HG03442 (cell line): ENCODE measurements around the gene OR10AD1.

Source experiments
- ATAC-seq: cut with Tn5 transposase; IDR thresholded peaks from one replicate; pipeline ENCODE4 v1.9.1; 2021; ENCODE audit warnings: mild to moderate bottlenecking, moderate library complexity; ENCODE audit not compliant: unreplicated experiment

Gene OR10AD1

DNA sequence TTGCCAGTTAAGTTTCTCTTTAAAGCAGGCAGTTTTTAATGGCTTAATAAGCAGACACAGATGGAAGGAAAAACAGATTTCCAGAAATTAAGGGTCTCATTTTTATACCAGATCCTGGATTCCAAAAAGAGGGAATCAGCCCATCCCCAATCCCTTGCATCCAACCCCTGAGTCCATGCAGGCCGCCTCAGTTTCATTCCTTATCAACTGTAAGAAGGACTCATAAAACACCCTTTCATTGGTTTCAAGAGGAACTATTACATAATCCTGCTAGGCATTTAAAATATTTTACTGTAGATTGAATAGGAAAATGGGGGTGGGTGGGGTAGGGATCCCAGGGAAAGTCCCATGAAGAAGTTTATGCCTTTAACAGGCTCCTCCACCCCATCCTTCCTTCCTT is 10.2 kb downstream of the OR10AD1 start:
- no peak for ATAC-seq

DNA sequence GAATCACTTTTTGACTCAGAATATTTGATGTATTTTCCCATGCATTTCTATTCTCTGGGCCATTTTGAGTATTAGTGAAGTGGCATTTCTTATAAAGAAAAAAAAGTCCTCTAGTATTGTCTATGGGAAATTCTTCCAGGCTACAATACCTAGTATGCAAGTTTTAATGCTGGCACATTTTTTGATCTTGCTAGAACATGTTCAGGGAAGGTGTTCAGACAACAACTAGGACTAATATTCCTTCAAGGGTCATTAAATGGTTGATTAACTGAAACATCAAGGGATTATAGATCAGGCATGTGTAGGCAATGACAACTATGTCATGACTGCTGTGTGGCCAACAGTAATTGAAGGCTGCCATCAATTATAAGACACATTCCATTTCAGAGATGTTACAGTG is 12.0 kb downstream of the OR10AD1 start:
- ATAC-seq, result no peak

DNA sequence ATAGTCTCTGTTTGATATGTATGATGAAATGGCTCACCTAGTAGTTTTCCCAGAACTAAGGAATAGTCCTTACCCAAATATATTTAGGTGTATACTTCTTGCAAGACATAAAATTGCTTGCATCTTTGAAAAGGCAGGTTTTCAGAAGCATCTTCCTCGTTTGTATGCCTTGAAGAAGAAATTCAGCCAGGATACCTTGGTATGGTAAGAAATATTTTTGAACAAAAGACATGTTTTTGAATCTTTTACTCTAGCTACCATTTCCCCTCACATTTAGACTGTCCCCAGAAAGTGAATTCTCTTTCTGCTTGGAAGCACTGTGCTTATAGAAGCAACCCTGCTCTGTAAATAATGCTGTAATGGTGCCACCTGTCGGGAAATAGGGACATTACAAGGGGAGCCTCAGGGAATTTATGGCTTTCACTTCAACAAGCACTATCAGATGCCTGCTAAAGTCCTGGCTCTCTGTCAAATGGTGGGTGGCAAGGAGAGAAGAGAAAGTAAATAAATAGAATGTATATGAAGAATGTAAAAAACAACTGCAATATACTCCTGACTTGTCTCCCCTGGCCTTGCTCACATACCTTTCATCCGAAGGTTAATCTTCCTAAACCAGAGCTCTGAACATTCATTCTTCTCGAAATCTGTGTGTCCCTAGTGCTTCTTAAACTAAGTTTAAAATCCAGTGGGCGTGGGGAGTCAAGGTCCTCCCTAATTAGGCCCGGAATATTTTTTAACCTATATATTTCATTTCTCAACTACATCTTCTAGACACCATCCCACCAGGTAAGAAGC is 13.6 kb downstream of the OR10AD1 start:
- ATAC-seq, result no peak

DNA sequence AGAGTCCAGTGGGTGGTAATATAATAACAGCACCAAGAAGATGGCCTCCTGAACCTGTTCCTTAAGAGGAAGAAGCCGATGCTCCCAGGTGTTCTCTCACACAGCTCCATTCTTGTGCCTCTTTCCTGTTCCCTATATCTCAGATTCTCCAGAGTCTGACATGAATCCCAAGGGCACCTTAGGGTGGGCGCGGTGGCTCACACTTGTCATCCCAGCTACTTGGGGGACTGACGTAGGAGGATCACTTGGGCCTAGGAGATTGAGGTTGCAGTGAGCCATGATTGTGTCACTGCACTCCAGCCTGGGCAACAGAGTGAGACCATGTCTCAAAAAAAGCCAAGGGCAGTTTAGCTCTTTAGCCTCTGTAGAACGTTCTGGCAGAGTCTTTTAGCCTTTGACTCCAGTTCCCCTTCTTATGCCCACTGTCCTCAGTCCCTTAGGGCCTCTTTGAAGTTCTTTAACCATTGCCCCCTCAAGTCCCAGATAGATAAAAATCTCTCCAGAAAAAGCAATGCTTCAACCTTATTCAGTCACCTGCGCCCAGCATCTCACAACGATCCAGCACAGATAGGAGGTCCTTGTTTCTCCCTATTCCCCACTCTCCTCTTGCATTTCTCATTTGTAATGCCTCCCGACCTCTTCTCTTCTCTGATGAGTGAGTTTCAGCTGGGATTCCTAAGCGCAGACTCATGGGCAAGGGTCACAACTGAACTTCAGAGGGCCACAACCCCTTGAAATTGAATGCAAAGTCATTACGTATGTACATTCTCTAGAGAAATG is 15.0 kb downstream of the OR10AD1 start:
- ATAC-seq, result no peak

DNA sequence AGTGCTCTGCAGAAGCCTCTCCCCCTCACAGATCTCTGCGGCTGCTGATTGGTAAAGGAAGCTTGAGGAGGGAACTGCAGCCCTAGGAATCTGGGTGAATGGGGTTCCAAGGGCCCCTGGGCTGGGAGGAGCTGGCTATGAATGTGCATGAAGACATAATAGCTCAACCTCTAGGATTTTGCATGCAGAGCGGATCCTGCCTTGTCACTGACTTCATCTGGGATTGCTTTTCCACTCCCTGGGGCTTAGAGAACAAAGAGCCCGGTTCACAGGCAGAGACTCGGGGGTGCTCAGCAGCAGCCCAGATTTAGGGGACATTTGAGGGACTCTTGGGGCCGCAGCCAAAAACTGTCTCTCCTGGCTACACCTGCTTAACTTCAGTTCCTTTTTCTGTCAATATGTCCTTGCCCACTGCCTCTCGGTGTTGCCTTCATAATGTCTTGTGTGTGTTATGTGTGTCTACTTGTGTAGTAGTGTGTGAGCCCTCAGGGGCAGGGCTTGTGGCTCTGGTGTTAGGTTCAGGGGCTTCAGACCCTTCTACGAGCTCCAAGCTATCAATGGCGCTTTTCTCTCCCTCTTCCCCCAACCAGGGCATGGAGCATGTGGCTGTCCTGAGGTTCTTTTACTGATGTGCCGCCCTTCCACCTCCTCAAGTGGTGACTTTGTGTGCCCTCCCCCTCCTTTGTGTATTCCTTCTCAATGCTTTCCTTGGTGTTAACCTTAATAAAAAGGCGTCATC is 17.7 kb downstream of the OR10AD1 start:
- no peak for ATAC-seq

DNA sequence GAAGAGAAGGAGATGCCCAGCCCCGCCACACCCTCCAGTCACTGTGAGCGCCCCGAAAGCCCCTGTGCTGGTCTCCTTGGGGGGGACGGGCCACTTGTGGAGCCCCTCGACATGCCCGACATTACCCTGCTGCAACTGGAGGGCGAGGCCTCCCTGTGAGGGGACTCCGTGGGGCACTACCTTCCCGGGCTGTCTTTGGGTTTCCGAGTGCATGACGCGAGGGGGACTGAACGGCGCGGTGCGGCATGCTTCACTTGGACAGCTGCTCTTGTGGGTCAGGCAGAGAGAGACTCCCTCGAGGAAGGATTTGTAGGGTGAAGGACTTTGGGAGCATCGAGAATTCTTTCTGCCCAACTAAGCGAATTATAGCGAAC is 18.6 kb downstream of the OR10AD1 start:
- ATAC-seq, result no peak

DNA sequence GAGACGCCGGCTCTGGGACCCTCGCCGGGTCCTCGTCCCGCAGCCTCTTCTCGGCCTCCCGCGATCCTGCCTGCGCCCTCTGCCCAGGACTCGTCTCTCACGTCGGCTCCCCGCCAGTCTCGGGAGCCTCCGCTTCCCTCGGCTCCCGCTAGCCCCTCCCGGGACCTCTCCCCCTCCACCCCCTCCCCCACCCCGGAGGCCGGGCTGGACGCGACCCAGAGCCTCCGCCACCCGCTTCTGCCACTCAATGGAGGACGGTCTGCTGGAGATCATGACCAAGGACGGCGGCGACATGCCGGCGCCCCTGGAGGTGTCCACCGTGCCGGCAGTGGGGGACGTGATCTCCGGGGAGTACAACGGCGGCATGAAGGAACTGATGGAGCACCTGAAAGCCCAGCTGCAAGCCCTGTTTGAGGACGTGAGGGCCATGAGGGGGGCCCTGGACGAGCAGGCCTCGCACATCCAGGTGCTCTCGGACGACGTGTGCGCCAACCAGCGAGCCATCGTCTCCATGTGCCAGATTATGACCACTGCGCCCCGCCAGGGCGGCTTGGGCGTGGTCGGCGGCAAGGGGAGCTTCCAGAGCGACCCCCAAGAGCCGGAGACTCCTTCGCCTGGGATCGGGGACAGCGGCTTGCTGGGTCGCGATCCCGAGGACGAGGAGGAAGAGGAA is 19.1 kb downstream of the OR10AD1 start:
- no peak for ATAC-seq

DNA sequence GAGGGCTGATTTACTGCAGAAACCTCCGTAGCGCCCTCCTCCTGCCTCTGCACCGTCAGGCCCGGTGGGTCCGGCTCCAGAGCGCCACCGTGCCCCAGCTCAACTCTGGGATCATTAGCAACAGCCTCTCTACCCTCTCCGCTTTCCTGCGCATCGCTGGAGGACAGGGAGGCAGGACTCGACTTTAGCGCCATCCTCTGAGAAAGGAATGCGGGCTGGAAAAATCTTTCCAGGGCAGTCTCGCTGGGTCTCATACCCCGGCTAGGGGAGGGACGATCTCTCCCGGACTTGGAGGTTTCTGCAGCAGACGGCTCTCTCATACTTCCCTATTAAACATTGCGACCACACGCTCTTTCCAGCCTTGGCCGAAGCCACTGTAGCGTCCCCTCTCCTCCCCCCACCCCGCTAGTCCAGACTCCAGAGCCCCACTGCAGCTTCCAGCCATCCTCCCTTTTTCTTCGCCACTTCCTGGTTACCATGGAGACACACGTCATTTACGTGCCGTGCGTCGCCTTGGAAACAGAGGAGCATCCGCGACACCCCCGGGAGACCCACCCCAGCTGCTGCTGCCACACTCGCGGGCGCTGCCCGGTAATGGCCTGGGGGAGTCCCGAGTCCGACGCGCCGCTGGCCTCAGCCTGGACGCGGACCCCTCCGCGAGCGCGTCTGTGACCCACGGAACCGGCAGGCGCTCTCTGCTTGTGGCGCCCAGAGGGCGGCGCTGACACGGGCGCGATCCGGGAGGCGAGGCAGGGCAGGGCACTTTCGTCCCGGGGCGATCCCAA is 19.8 kb downstream of the OR10AD1 start, which contains the start of gene CCDC184:
Gene CCDC184, plus strand, starts transcription at position 554 of the 785 bp plus-strand sequence. CDS start 479 bp downstream, outside the sequence.
- peak; percentile 69 for ATAC-seq

DNA sequence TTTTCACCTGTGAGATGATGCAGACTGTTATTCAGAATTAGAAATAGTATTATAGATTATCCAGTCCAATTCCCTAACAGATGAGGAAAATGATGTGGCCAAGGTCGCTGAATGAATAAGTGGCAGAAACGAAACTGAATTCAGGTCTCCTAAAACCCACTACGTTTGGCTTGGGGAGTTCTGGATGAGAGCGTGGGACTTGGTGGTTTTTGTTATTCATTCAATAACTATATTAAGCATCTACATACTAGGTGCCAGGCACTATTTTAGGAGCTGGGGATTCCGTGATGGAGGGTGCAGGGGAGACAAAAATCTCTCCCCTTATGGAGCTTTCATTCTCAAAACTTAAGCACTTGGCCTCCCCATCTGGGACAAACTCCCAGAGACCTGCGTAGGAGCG is 20.5 kb downstream of the OR10AD1 start:
- ATAC-seq, result no peak

DNA sequence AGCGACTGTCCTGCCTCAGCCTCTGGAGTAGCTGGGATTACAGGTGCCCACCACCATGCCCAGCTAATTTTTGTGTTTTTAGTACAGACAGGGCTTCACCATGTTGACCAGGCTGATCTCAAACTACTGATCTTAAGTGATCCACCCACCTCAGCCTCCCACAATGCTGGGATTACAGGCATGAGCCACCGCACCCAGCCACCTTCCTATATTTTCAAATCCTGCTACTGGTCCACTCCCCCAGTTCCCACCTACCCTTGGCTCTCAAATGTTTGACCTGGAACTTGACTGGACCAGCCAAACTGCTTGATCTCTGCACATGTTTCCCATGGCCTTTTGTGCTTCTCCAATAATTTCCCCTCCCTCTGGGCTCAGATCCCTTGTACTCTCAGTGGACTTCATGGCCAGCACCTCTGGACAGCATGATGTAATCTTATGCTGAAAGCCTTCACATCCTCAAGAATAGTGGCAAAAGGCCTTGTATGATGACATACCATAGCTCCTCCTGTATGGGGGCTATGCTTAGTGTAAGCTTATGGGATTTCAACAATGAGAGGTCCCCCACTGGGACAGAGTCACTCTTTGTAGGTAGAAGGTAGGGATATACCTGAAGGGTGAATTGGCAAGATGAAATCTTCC is 22.1 kb downstream of the OR10AD1 start:
- no peak for ATAC-seq

DNA sequence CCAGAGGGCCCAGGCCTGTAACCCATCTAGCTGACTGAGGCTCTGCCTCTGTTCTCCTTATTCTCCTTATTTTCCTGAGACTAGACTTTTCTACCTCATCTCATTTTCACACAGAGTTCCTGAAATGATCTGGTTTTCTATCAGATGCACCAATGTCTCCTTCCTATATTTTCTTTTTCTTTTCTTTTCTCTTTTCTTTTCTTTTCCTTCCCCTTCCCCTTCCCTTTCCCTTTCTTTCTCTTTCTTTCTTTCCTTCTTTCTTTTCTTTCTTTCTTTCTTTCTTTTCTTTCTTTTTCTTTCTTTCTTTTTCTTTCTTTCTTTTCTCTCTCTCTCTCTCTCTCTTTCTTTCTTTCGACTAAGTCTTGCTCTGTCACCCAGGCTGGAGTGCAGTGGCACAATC is 22.7 kb downstream of the OR10AD1 start:
- no peak for ATAC-seq

DNA sequence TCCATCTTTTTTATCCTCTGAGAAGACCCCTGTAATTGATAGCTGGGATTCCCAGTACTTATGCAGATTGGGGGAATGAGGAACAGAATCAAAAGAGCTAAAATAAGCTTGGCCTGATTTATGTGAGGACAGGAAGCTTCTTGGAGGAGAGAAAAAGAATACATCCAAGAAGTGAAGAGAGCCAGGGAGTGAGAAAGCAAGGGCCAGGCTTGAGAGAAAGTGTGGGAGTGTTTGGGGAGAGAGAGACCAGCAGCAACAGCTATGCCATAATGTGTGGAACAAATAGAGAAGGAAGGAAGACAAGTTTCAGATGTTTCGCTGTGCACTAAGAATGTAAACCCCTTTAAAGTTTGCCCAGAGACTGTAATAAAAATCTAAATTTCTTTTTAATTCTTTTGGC is 23.6 kb downstream of the OR10AD1 start:
- ATAC-seq, result no peak

DNA sequence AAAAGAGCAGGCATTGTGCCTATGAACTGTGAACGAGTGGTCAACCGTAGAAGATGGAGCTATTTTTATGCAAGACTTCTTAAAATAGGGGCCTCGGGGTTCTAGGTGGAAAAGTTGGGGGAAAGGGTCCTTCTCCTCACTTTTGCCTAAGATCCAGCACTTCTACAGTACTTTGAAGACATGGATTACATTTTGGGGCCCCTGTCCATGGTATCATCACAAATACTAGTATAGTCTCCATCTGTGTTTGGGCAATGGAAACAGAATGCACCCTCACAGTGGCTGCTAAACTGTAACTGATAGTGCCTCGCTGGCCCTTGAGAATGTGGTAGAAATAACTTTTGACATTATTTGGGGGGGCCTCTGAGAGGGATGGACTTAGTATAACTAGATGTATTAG is 25.1 kb downstream of the OR10AD1 start:
- ATAC-seq, result no peak

DNA sequence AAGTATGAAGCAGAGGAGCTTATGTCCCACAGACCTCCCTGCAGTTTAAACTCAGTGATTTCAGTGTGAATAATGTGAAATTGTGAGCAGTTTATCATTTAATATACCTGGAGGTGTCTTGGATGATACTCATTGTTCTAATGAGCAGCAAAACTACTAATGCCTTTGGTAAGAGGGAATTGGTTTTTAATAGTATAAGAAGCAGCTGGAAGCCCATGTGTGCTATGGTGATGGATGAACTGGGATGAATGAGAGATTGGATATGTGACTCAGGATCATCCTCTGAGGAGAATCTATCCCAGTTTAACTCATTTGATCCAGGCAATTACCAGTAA is 26.7 kb downstream of the OR10AD1 start:
- no peak for ATAC-seq

DNA sequence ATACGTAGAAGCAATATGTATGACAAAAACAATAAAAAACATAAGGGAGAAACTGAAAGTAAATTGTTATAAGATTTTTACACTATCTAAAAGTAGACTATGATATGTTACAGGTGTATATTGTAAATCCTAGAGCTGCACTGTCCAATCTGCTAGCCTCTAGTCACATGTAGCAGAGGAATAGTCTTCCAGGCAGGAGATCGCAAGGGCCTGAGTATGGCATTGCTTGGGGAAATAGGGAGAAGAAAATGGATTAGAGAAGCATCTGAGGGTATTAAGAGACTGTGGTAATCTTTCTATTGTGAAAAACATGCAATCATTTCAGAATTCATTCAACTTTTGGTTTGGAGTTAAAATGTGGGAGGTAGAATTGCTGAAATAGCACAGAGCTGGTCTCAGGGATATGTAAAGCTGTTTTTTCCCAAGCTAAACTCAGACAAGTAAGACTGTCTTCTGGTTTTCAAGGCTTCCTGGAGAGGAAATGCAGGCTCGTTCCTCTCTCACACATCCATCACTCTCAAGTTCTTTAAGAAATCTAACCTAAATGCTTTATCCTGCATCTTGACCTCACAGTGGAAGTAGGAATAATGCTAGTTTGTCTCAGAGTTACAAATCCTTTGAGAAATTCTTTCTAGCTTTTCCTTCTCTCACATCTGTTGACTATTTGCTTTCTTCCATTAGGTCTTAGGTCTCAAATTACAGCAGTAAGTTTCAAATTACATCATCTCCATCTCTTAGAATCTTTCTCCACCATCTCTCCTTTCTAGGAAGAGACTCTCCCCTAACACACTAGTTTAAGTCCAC is 27.3 kb downstream of the OR10AD1 start:
- ATAC-seq, result no peak

DNA sequence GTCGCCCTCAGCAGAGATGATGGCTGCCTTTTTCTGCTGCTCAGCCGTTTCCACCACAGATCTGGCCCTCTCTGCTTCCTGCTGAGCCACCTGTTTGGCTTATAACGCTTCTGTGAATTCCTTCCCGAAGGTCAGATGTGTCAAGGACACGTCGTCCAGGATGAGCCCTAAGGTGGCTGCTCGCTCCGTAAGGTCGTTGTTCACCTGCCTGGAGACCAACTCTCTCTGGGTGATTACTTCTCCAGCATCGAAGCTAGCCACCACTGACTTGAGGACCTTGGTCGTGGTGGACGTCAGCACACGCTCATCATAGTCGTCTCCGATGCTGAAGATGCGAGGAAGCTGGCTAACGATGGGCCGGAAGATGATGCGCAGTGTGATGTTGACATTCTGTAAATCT is 34.1 kb downstream of the OR10AD1 start:
- ATAC-seq, result no peak

DNA sequence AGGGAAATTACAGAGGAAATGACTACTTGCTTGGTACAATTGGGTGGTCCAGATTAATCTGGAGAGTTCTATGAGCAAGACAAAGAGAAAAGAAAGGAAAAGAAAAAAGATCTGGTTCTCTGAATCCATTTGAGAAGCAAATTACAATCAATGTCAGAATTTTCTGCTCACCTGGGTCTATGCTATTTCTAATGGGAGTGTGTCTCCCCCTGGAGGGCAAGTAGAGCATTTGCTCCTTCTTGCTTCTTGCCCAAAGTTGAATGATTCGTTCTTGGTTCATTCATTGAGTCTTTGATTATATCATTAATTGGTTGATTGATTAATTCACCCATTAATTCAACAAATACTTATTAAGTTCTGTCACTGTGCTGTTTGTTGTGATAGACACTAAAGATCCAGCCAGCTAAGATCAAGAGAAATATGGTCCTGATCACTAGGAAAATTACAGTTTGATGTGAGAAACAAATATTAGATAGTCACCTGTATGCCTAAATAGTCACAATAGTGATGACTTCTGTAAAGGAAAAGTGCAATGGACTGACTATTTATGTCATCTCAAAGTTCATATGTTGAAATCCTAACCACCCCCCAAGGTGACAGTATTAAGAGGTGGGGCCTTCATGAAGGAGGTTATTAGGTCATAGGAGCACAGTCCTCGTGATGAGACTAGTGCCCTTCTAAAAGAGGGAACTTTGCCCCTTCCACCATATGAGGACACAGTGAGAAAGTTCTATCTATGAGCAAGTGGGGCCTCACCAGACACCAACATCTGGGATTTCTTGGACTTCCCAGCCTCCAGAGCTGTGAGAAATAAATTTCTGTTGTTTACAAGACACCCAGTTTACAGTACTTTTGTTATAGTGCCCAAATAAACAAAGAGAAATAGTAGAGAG is 37.8 kb downstream of the OR10AD1 start:
- peak; percentile 47 for ATAC-seq

DNA sequence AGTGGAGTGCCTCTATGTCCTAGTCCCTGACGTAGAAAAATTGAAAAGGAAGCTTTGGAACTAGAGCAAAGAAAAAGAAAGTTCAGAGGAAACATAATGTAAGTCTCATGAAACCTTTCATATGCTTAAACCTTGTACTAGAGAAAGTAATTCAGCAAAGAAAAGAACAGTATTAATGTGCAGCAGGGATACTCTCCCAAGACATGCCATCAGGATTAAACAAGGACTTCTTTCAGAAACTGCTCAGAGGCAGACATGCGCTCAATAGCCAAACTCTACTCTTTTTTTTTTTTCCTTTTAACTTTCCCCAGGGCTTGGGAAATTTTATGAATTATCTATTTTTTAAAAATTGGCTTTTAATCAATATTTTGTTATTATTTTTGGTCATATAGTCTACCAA is 38.6 kb downstream of the OR10AD1 start:
- ATAC-seq, result no peak
